Activated B cell treated with CpG ODN at 0.5 μM for 24 hours (primary cell): ENCODE measurements around the gene PRMT9. TPM values are rescaled to one million over a fixed set of nuclear protein-coding genes. Genes with fewer than 3 reads are reported as not detected.

Experiments
- ATAC-seq: fragments of 200-7000 bp; cut with Tn5 transposase; one replicate; pipeline ENCODE4 v1.10.0; 2021; ENCODE audit warnings: low read depth, mild to moderate bottlenecking, moderate library complexity
- CTCF ChIA-PET: fragments of 350-600 bp; sonication (Branson Sonifier 250); formaldehyde crosslinking; loops from one replicate; lab custom pipeline; 2021; ENCODE audit warnings: antibody characterized with exemption; lab: Charles Lee
- POLR2A ChIA-PET: fragments of 350-600 bp; sonication (Branson Sonifier 250); formaldehyde crosslinking; loops from one replicate; lab custom pipeline; 2021; ENCODE audit warnings: antibody characterized with exemption; lab: Charles Lee
- DNase-seq: peaks from one replicate; pipeline ENCODE4 v3.0.0; 2022
- H3K27ac Mint-ChIP-seq: one replicate; pipeline ENCODE4 v1.8.0; 2020; ENCODE audit warnings: mixed read lengths
- H3K27me3 Mint-ChIP-seq: one replicate; pipeline ENCODE4 v1.8.0; 2021; ENCODE audit warnings: mixed read lengths
- H3K36me3 Mint-ChIP-seq: one replicate; pipeline ENCODE4 v1.8.0; 2021; ENCODE audit warnings: low read depth, mixed read lengths
- H3K4me1 Mint-ChIP-seq: one replicate; pipeline ENCODE4 v1.8.0; 2021; ENCODE audit warnings: mixed read lengths
- H3K4me3 Mint-ChIP-seq: one replicate; pipeline ENCODE4 v1.8.0; 2020; ENCODE audit warnings: mild to moderate bottlenecking, mixed read lengths
- H3K9me3 Mint-ChIP-seq: one replicate; pipeline ENCODE4 v1.8.0; 2020; ENCODE audit warnings: mixed read lengths
- intact Hi-C: fragments of 100-400 bp; cut with micrococcal nuclease; formaldehyde crosslinking; loops from one replicate; pipeline ENCODE4 v1.15.1; 2024
- total RNA-seq: library from RNA; stranded (reverse); gene quantifications from 2 replicates; pipeline ENCODE4 v1.2.3, GENCODE V29; 2022
- TF ChIP-seq, protein P1 (sequence below): fragments of 200-600 bp; IDR thresholded peaks from one replicate; pipeline ENCODE4 v1.8.0; 2022; ENCODE audit warnings: antibody characterized with exemption, mild to moderate bottlenecking

Gene PRMT9
- total RNA-seq, 1 donor from 2014 or later: 7.4 TPM

DNA sequence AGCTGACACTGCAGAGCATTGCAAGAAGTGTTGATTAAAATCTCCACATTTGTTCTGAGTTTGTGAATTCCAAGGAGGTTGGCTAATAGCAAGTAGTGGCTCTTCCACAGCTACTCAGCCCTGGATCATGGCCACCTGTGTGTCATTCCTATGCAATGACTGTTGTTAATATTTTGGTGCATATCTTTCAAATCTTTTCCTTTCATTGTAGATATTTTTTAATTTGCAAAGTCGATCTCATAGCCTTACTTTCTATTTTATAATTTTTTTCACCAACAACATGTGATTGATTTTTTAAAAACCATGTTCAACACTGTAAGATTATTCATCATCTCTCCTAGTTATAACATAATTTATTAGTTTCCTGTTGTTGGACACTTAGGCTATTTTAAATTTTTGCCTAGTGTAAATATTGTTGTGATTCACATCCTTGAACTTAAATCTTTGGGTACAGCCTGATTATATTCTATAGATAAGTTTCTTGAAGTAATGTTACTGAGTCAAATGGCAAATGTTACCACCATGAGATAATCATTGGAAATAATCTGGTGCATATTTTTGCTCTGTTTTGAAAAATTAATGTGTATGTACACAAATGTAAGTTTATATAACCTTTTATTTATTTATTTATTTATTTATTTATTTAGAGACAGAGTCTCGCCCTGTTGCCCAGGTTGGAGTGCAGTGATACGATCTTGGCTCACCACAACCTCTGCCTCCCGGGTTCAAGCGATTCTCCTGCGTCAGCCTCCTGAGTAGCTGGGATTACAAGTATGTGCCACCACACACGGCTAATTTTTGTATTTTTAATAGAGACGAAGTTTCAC is 30.8 kb upstream of the PRMT9 start:
- no peaks in the 10 kb centered on the region for H3K36me3 Mint-ChIP-seq
- no peak for ATAC-seq
- H3K9me3 Mint-ChIP-seq: no peaks in the 10 kb centered on the region
- ChIA-PET CTCF (no interaction called here), POLR2A (no interaction called here)
- TF ChIP-seq, protein P1, sequence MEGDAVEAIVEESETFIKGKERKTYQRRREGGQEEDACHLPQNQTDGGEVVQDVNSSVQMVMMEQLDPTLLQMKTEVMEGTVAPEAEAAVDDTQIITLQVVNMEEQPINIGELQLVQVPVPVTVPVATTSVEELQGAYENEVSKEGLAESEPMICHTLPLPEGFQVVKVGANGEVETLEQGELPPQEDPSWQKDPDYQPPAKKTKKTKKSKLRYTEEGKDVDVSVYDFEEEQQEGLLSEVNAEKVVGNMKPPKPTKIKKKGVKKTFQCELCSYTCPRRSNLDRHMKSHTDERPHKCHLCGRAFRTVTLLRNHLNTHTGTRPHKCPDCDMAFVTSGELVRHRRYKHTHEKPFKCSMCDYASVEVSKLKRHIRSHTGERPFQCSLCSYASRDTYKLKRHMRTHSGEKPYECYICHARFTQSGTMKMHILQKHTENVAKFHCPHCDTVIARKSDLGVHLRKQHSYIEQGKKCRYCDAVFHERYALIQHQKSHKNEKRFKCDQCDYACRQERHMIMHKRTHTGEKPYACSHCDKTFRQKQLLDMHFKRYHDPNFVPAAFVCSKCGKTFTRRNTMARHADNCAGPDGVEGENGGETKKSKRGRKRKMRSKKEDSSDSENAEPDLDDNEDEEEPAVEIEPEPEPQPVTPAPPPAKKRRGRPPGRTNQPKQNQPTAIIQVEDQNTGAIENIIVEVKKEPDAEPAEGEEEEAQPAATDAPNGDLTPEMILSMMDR: no peak
- H3K27ac Mint-ChIP-seq: no peak overlapping the region
- DNase-seq: no peak
- intact Hi-C loops: no loop called here
- H3K4me1 Mint-ChIP-seq: no peaks in the 10 kb centered on the region
- no peak overlapping the region for H3K4me3 Mint-ChIP-seq
- H3K27me3 Mint-ChIP-seq: no peaks in the 10 kb centered on the region

DNA sequence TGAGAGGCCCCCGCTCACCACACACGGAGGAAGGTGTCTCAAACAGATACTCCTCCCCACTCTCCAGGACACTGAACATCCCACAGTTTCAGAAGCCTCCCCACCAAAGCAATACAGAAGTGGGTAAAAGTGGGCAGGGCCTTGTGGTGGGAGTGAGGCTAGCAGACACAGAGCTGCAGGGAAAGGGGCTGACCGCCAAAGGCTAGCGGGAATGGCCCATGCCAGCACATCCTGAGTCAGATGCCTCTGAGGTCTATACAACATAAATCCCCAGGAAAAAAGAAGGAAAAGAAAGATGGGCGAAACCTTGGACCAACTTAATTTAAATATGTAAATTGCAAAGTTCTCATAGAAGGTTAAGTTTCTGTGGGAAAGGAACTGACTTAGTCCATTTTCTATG is 26.0 kb upstream of the PRMT9 start:
- ChIA-PET POLR2A (interaction anchor here (0.6 kb wide), 1 partner anchor 24 kb away, joined by 6 read pairs; no protein-coding TSS in a partner anchor), CTCF (interaction anchor here (0.8 to 2.6 kb wide), 2 partner anchors 157 kb away, joined by 4 to 14 read pairs; no protein-coding TSS in a partner anchor)
- no peak overlapping the region for H3K4me3 Mint-ChIP-seq
- no peaks in the 10 kb centered on the region for H3K27me3 Mint-ChIP-seq
- no peak for ATAC-seq
- H3K4me1 Mint-ChIP-seq: no peaks in the 10 kb centered on the region
- H3K27ac Mint-ChIP-seq: no peak overlapping the region
- no peak for DNase-seq
- intact Hi-C loops: no loop called here
- TF ChIP-seq, protein P1: no peak
- no peaks in the 10 kb centered on the region for H3K36me3 Mint-ChIP-seq
- H3K9me3 Mint-ChIP-seq: no peaks in the 10 kb centered on the region

DNA sequence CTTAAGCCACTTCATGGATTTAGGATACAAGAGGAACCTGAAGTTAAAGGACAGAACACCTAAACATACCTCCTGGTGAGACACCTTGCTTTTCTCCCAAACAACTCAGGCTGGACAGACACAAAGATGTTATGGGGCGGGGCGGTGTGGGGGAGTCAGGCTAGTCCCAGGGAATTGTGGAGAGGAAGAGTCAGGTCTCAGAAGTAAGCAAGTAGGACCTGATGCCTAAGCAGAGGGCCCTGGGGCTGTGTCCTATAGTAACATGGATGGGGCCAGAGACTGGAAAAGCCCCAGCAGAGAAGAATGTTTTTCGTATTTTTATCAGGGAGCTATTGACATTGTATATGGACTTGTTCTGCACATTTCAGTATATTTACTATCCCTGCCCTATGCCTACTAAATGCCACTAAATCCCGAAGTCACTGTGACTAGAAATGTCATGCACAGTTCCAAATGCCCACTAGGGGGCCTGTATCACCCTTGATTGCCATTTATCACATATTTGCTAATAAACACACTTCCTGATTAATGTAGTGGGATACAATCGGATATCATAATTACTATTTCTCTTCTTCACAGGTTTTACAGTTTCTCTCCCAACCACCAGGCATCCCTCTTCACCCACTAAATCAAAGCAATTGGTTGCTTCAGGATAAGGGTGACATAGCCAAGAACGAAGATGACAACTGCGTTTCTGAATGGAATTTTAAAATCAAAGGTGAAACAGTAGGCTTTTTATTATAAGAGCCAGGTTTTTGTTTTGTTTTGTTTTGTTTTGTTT is 24.1 kb upstream of the PRMT9 start:
- no peaks in the 10 kb centered on the region for H3K36me3 Mint-ChIP-seq
- POLR2A ChIA-PET: interaction anchor here (0.6 kb wide), 1 partner anchor 25 kb away, joined by 3 read pairs; the partner anchor contains the start of gene PRMT9
- H3K4me1 Mint-ChIP-seq: no peaks in the 10 kb centered on the region

DNA sequence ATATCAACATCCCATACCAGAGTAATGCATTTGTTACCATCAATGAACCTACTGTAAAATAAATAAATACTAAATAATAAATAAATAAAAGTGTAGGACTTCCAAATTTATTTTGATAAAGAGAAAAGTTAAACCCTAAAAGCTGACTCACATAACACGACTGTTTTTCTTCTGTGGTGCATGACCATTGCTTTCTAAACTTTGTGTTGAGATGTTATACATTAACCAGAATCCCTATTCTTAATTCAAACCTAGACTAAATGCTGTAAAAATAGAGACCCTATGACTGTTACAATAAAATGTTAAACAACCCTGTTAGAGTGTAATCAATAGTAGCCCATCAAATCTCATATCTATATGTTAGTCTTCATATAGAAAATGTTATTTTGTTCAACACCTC is 20.9 kb upstream of the PRMT9 start:
- ChIA-PET CTCF (interaction anchor here (1.9 kb wide), 1 partner anchor 162 kb away, joined by 5 read pairs; no protein-coding TSS in a partner anchor), POLR2A (no interaction called here)
- H3K4me1 Mint-ChIP-seq: no peaks in the 10 kb centered on the region
- peaks cover 2% of the 10 kb centered on the region for H3K9me3 Mint-ChIP-seq
- H3K4me3 Mint-ChIP-seq: no peak overlapping the region
- peaks cover 1% of the 10 kb centered on the region for H3K27me3 Mint-ChIP-seq
- H3K27ac Mint-ChIP-seq: no peak overlapping the region
- TF ChIP-seq, protein P1: no peak
- no peaks in the 10 kb centered on the region for H3K36me3 Mint-ChIP-seq
- DNase-seq (no peak), ATAC-seq (no peak)
- intact Hi-C loops: no loop called here

More for the DNA sequence above, 24.1 kb upstream of the PRMT9 start:
- ATAC-seq: no peak
- H3K27ac Mint-ChIP-seq: no peak overlapping the region
- no peak overlapping the region for H3K4me3 Mint-ChIP-seq
- CTCF ChIA-PET: interaction anchor here (0.8 to 2.6 kb wide), 4 partner anchors 24 to 159 kb away, joined by 3 to 14 read pairs (median 4); no protein-coding TSS in a partner anchor
- intact Hi-C loops: loop anchor here (1.0 kb wide), 1 partner anchor 158 kb away; no protein-coding TSS in a partner anchor
- H3K9me3 Mint-ChIP-seq: no peaks in the 10 kb centered on the region
- TF ChIP-seq, protein P1: peak; percentile 97
- no peaks in the 10 kb centered on the region for H3K27me3 Mint-ChIP-seq
- no peak for DNase-seq
